Neural cell (in vitro differentiated cells): ENCODE measurements around the gene C1QTNF7. TPM values are rescaled to one million over a fixed set of nuclear protein-coding genes. Genes with fewer than 3 reads are reported as not detected.

Experiments used
- H2AFZ ChIP-seq: fragments of 200-600, 300-800 bp; sonication (generic), shearing (Covaris generic); 2 replicates; pipeline ENCODE4 v1.6.0; 2014; ENCODE audit warnings: low read depth, mild to moderate bottlenecking, antibody characterized with exemption, low read length, moderate library complexity
- H3F3A ChIP-seq: fragments of 200-600 bp; shearing (Covaris generic); 2 replicates; pipeline ENCODE4 v1.6.1; 2016; ENCODE audit warnings: mild to moderate bottlenecking, moderate library complexity, mixed read lengths, antibody characterized with exemption, low read length; ENCODE audit not compliant: insufficient read depth, poor library complexity, severe bottlenecking
- H3K27ac ChIP-seq: fragments of 200-600, 300-800 bp; sonication (generic), shearing (Covaris generic); 2 replicates; pipeline ENCODE4 v1.5.1; 2014; ENCODE audit warnings: mild to moderate bottlenecking, low read length, moderate library complexity
- H3K27me3 ChIP-seq: fragments of 300-800, 200-600 bp; sonication (generic), shearing (Covaris generic); 2 replicates; pipeline ENCODE4 v1.6.0; 2014; ENCODE audit warnings: mild to moderate bottlenecking, low read depth, low read length, moderate library complexity; ENCODE audit not compliant: insufficient read depth
- H3K36me3 ChIP-seq: fragments of 300-800, 200-600 bp; sonication (generic), shearing (Covaris generic); 2 replicates; pipeline ENCODE4 v1.5.1; 2014; ENCODE audit warnings: mild to moderate bottlenecking, antibody characterized with exemption, low read length, moderate library complexity; ENCODE audit not compliant: insufficient read depth
- H3K4me2 ChIP-seq: fragments of 300-800, 200-600 bp; sonication (generic), shearing (Covaris generic); 2 replicates; pipeline ENCODE4 v1.6.0; 2014; ENCODE audit warnings: mild to moderate bottlenecking, low read length
- H3K4me3 ChIP-seq: fragments of 300-800, 200-600 bp; sonication (generic), shearing (Covaris generic); 2 replicates; pipeline ENCODE4 v1.5.1; 2014; ENCODE audit warnings: mild to moderate bottlenecking, low read length, moderate library complexity
- H3K79me2 ChIP-seq: fragments of 200-600 bp; shearing (Covaris generic); replicated peaks from 2 replicates; pipeline ENCODE4 v1.6.0; 2014; ENCODE audit warnings: mild to moderate bottlenecking, low read length, moderate library complexity; ENCODE audit not compliant: insufficient read depth
- H3K9ac ChIP-seq: fragments of 300-800, 200-600 bp; sonication (generic), shearing (Covaris generic); 2 replicates; pipeline ENCODE4 v1.6.1; 2016; ENCODE audit warnings: mild to moderate bottlenecking, low read length, mixed read lengths
- H3K9me2 ChIP-seq: fragments of 200-600 bp; shearing (Covaris generic); 2 replicates; pipeline ENCODE4 v1.6.1; 2016; ENCODE audit warnings: mild to moderate bottlenecking, low read length, mixed read lengths; ENCODE audit not compliant: insufficient read depth
- H3K9me3 ChIP-seq: fragments of 200-600, 300-800 bp; sonication (generic), shearing (Covaris generic); 2 replicates; pipeline ENCODE4 v1.6.1; 2016; ENCODE audit warnings: mild to moderate bottlenecking, mixed run types, low read length, moderate library complexity, mixed read lengths
- H4K20me1 ChIP-seq: fragments of 200-600 bp; shearing (Covaris generic); 2 replicates; pipeline ENCODE4 v1.6.1; 2016; ENCODE audit warnings: mild to moderate bottlenecking, mixed run types; ENCODE audit not compliant: insufficient read depth
- CTCF ChIP-seq: fragments of 450-650 bp; IDR thresholded peaks from 2 replicates; pipeline ENCODE4 v1.5.1; 2014; ENCODE audit warnings: antibody characterized with exemption, mild to moderate bottlenecking, moderate library complexity; ENCODE audit not compliant: poor library complexity, severe bottlenecking
- EP300 ChIP-seq: fragments of 450-650 bp; conservative IDR thresholded peaks from 2 replicates; pipeline ENCODE4 v1.6.1; 2014; ENCODE audit warnings: antibody characterized with exemption, mild to moderate bottlenecking, moderate library complexity; ENCODE audit not compliant: poor library complexity, severe bottlenecking
- EZH2 ChIP-seq: fragments of 200-600, 300-800 bp; shearing (Covaris generic), sonication (generic); IDR thresholded peaks from 2 replicates; pipeline ENCODE4 v1.6.1; 2014; ENCODE audit warnings: antibody characterized with exemption, low read length, borderline replicate concordance, mild to moderate bottlenecking; ENCODE audit not compliant: insufficient read depth, poor library complexity, severe bottlenecking
- MXI1 ChIP-seq: fragments of 450-650 bp; conservative IDR thresholded peaks from 2 replicates; pipeline ENCODE4 v1.6.1; 2014; ENCODE audit warnings: antibody characterized with exemption, mild to moderate bottlenecking; ENCODE audit not compliant: poor library complexity, severe bottlenecking
- POLR2AphosphoS5 ChIP-seq: IDR thresholded peaks from 2 replicates; pipeline ENCODE4 v1.6.1; 2012
- RAD21 ChIP-seq: fragments of 450-650 bp; conservative IDR thresholded peaks from 2 replicates; pipeline ENCODE4 v1.6.1; 2014; ENCODE audit warnings: antibody characterized with exemption, mild to moderate bottlenecking, moderate library complexity
- REST ChIP-seq: IDR thresholded peaks from 2 replicates; pipeline ENCODE4 v1.6.1; 2012; ENCODE audit warnings: borderline replicate concordance
- SMC3 ChIP-seq: fragments of 450-650 bp; conservative IDR thresholded peaks from 2 replicates; pipeline ENCODE4 v1.6.1; 2014; ENCODE audit warnings: antibody characterized with exemption, mild to moderate bottlenecking, moderate library complexity; ENCODE audit not compliant: poor library complexity
- TAF1 ChIP-seq: IDR thresholded peaks from 2 replicates; pipeline ENCODE4 v1.6.1; 2012; ENCODE audit warnings: low read depth
- polyA plus RNA-seq: library from polyadenylated mRNA; depleted of rRNA; stranded (reverse); fragments of >200 nt; gene quantifications from 2 replicates; pipeline ENCODE4 v1.2.3, GENCODE V29; 2014

C1QTNF7 gene
- polyA plus RNA-seq, 1 donor from 2014 or later, result not detected

- Histone ChIP-seq H3K4me3 (no peak overlapping the region), H3K4me2 (no peak overlapping the region), H3K9ac (no peak overlapping the region), H3K79me2 (no peaks in the 10 kb centered on the region), H3K9me2 (no peaks in the 10 kb centered on the region), H3K9me3 (no peaks in the 10 kb centered on the region), H4K20me1 (no peaks in the 10 kb centered on the region), H3F3A (no peaks in the 10 kb centered on the region), H2AFZ (no peak overlapping the region), H3K27me3 (no peaks in the 10 kb centered on the region), H3K36me3 (no peaks in the 10 kb centered on the region), H3K27ac (no peak overlapping the region)
- TF ChIP-seq EP300 (no peak), SMC3 (no peak), POLR2AphosphoS5 (no peak), CTCF (no peak), TAF1 (no peak), MXI1 (no peak), REST (no peak), RAD21 (no peak), EZH2 (no peak)
Measured at GRCh38 chr4:15443371-15444160, 15.7 kb downstream of the C1QTNF7 start.

- Histone ChIP-seq H3K9me2 (no peaks in the 10 kb centered on the region), H2AFZ (no peak overlapping the region), H3K27me3 (no peaks in the 10 kb centered on the region), H3F3A (no peaks in the 10 kb centered on the region), H3K9ac (no peak overlapping the region), H4K20me1 (no peaks in the 10 kb centered on the region), H3K9me3 (no peaks in the 10 kb centered on the region), H3K4me3 (no peak overlapping the region), H3K36me3 (no peaks in the 10 kb centered on the region), H3K79me2 (no peaks in the 10 kb centered on the region), H3K27ac (no peak overlapping the region), H3K4me2 (no peak overlapping the region)
- TF ChIP-seq EZH2 (no peak), RAD21 (no peak), TAF1 (no peak), CTCF (no peak)
Measured at GRCh38 chr4:15444276-15444675, 16.4 kb downstream of the C1QTNF7 start.
